Hepatocyte (in vitro differentiated cells): ENCODE measurements around the gene RASIP1. TPM values are rescaled to one million over a fixed set of nuclear protein-coding genes. Genes with fewer than 3 reads are reported as not detected.
A peak's percentile ranks its signal among the peaks of the same experiment; 100 is the strongest.

Source experiments
- DNase-seq: peaks from one replicate; pipeline ENCODE4 v3.0.0-alpha.2; 2016; ENCODE audit warnings: low spot score
- H2AFZ ChIP-seq: fragments of 200-600 bp; sonication (generic); 2 replicates; pipeline ENCODE4 v1.6.0; 2016; ENCODE audit warnings: antibody characterized with exemption, mild to moderate bottlenecking
- H3K27ac ChIP-seq: fragments of 200-600 bp; sonication (generic); 2 replicates; pipeline ENCODE4 v1.5.1; 2016; ENCODE audit warnings: mild to moderate bottlenecking
- H3K27me3 ChIP-seq: fragments of 200-600 bp; sonication (generic); 2 replicates; pipeline ENCODE4 v1.6.1; 2016
- H3K36me3 ChIP-seq: fragments of 200-600 bp; sonication (generic); replicated peaks from 2 replicates; pipeline ENCODE4 v1.5.1; 2016; ENCODE audit warnings: low read depth; ENCODE audit not compliant: insufficient read depth
- H3K4me1 ChIP-seq: fragments of 200-600 bp; sonication (generic); 2 replicates; pipeline ENCODE4 v1.5.1; 2016; ENCODE audit warnings: mild to moderate bottlenecking, moderate library complexity; ENCODE audit not compliant: insufficient read depth
- H3K4me2 ChIP-seq: fragments of 200-600 bp; sonication (generic); 2 replicates; pipeline ENCODE4 v1.6.0; 2016
- H3K4me3 ChIP-seq: fragments of 200-600 bp; sonication (generic); 2 replicates; pipeline ENCODE4 v1.5.1; 2016; ENCODE audit warnings: mild to moderate bottlenecking
- H3K79me2 ChIP-seq: fragments of 200-600 bp; sonication (generic); 2 replicates; pipeline ENCODE4 v1.6.0; 2017; ENCODE audit warnings: mild to moderate bottlenecking
- H3K9me2 ChIP-seq: fragments of 200-600 bp; sonication (generic); replicated peaks from 2 replicates; pipeline ENCODE4 v1.6.0; 2017; ENCODE audit warnings: mild to moderate bottlenecking; ENCODE audit not compliant: insufficient read depth
- H3K9me3 ChIP-seq: fragments of 200-600 bp; sonication (generic); 2 replicates; pipeline ENCODE4 v1.5.1; 2016; ENCODE audit warnings: low read depth, mild to moderate bottlenecking
- H4K20me1 ChIP-seq: fragments of 200-600 bp; sonication (generic); 2 replicates; pipeline ENCODE4 v1.6.0; 2016; ENCODE audit warnings: mild to moderate bottlenecking; ENCODE audit not compliant: insufficient read depth, poor library complexity, severe bottlenecking
- EZH2 ChIP-seq: fragments of 200-600 bp; sonication (generic); IDR thresholded peaks from 2 replicates; pipeline ENCODE4 v1.6.1; 2016; ENCODE audit warnings: antibody characterized with exemption, mild to moderate bottlenecking, borderline replicate concordance
- EZH2phosphoT487 ChIP-seq: fragments of 200-600 bp; sonication (generic); IDR thresholded peaks from one replicate; pipeline ENCODE4 v1.6.1; 2018; ENCODE audit warnings: antibody characterized with exemption, mild to moderate bottlenecking, low read depth, moderate library complexity; ENCODE audit not compliant: unreplicated experiment, severe bottlenecking
- WGBS: methylation state at CpG from one replicate; pipeline ENCODE4 v1.1.6; 2016; ENCODE audit warnings: low lambda C conversion rate; ENCODE audit errors: missing lambda C conversion rate; 5-methylcytosine and 5-hydroxymethylcytosine counted together
- polyA plus RNA-seq: library from polyadenylated mRNA; unstranded; fragments of >200 nt; fragmentation: Nextera tagmentation; extraction: Ambion mirVana; gene quantifications from 2 replicates; pipeline ENCODE4 v1.2.1, GENCODE V29; 2016
- total RNA-seq: library from RNA; depleted of rRNA; stranded (reverse); fragments of >200 nt; gene quantifications from 2 replicates; pipeline ENCODE4 v1.2.3, GENCODE V29; 2014
- TF ChIP-seq, protein P1 (sequence below): fragments of 200-600 bp; sonication (generic); IDR thresholded peaks from 2 replicates; pipeline ENCODE4 v1.5.1; 2016; ENCODE audit warnings: antibody characterized with exemption, mild to moderate bottlenecking; ENCODE audit not compliant: poor library complexity

RASIP1 gene
- total and polyA plus RNA-seq, 2 experiments from 2014 or later, result 1.1 to 1.9 TPM

DNA sequence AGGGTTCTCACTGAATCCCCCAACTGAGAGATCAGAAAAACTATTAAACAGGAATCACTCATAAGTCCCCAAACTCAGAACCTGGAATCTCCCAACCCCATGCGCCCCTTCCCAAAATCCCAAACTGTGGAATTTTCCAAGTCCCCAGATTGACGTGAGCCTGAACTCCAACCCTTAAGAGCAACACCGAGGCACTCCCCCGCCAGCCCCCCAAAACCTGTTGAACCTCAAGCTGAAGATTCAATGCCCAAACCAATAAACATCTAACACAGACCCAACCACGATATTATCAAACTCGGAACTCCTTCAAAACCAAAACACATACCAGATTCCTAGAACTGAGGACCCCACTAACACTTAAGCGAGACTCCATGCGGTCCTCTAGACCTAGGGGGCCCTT is 5.7 kb upstream of the RASIP1 start:
- TF ChIP-seq, protein P1, sequence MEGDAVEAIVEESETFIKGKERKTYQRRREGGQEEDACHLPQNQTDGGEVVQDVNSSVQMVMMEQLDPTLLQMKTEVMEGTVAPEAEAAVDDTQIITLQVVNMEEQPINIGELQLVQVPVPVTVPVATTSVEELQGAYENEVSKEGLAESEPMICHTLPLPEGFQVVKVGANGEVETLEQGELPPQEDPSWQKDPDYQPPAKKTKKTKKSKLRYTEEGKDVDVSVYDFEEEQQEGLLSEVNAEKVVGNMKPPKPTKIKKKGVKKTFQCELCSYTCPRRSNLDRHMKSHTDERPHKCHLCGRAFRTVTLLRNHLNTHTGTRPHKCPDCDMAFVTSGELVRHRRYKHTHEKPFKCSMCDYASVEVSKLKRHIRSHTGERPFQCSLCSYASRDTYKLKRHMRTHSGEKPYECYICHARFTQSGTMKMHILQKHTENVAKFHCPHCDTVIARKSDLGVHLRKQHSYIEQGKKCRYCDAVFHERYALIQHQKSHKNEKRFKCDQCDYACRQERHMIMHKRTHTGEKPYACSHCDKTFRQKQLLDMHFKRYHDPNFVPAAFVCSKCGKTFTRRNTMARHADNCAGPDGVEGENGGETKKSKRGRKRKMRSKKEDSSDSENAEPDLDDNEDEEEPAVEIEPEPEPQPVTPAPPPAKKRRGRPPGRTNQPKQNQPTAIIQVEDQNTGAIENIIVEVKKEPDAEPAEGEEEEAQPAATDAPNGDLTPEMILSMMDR, result no peak
- TF ChIP-seq EZH2 (no peak), EZH2phosphoT487 (no peak)
- H3K27ac ChIP-seq, result no peak overlapping the region
- H3K79me2 ChIP-seq, result no peaks in the 10 kb centered on the region
- no peaks in the 10 kb centered on the region for H3K4me1 ChIP-seq
- no peaks in the 10 kb centered on the region for H4K20me1 ChIP-seq
- 98% methylated on average over 8 of the region's 8 CpGs for WGBS
- H3K4me3 ChIP-seq, result no peak overlapping the region
- H3K4me2 ChIP-seq, result peak overlapping the region; percentile 65
- no peaks in the 10 kb centered on the region for H3K36me3 ChIP-seq
- DNase-seq, result no peak
- no peak overlapping the region for H2AFZ ChIP-seq
- no peaks in the 10 kb centered on the region for H3K9me2 ChIP-seq
- H3K9me3 ChIP-seq, result no peaks in the 10 kb centered on the region
- no peaks in the 10 kb centered on the region for H3K27me3 ChIP-seq

DNA sequence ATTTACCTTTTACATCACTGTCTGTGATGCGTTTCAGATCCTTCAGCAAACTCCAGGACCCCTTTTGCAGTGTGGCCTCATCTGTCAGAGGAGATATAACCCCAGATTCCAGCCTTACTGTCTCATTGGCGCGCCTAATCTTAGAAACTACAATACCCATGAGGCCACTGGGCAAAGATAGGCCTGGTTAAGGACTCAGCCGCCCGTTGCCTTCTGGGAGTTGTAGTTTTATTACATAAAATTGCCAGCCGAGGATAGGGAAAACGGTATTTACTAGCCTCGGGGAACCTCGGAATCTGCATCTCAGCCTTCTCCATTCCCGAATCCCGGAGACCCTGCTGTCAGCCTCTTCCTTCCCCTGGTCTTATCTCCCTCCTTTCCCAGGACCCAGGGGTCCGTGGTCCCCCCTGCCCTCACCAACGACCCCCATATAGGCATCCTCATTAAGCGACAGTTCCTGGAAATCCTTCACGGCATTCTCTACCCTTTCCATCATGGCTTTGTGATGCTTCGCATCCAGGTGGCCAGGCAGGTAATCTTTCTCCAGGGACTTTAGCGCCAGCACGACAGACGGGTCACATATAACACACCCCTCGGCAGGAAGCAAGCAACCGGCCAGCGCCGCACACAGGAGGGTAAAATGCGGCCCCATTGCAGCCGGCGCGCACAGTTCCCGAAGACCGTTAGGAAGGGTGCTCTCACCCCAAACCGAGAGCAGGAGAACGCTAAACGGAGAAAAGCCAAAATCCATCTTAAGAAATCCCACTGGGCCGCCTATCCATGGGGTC is 5.0 kb upstream of the RASIP1 start:
- no peak overlapping the region for H3K4me2 ChIP-seq
- DNase-seq, result peak; percentile 68

DNA sequence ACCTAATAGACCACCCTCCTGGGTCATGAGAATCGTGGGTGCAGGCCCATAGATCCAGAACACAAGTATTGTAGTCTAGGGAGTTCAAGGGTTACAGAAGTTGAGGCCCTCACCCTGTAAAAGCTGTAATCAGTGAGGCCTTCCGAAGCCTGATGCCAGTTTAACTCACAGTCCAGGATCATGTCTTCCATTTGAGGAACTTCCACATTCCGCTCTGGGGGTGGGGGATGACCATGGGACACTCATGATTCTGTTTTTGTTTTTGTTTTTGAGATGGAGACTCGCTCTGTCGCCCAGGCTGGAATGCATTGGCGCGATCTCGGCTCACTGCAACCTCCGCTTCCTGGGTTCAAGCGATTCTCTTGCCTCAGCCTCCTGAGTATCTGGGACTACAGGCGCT is 1.7 kb upstream of the RASIP1 start:
- Histone ChIP-seq H3K4me1 (peaks cover 9% of the 10 kb centered on the region), H3K27ac (no peak overlapping the region), H4K20me1 (no peaks in the 10 kb centered on the region), H3K9me2 (no peaks in the 10 kb centered on the region), H3K4me3 (no peak overlapping the region), H3K36me3 (no peaks in the 10 kb centered on the region), H3K4me2 (no peak overlapping the region), H2AFZ (no peak overlapping the region), H3K9me3 (no peaks in the 10 kb centered on the region), H3K79me2 (no peaks in the 10 kb centered on the region), H3K27me3 (peaks cover 10% of the 10 kb centered on the region)
- WGBS, result 94% methylated on average over 11 of the region's 11 CpGs
- TF ChIP-seq EZH2phosphoT487 (no peak), EZH2 (no peak)
- TF ChIP-seq, protein P1, result no peak
- no peak for DNase-seq

More for the DNA sequence above, 5.0 kb upstream of the RASIP1 start:
- H3K9me2 ChIP-seq, result no peaks in the 10 kb centered on the region
- no peaks in the 10 kb centered on the region for H3K79me2 ChIP-seq
- TF ChIP-seq EZH2phosphoT487, result no peak
- no peak for TF ChIP-seq EZH2
- TF ChIP-seq, protein P1, result no peak
- H3K27me3 ChIP-seq, result peaks cover under 1% of the 10 kb centered on the region
- no peaks in the 10 kb centered on the region for H3K9me3 ChIP-seq
- no peaks in the 10 kb centered on the region for H3K36me3 ChIP-seq
- H4K20me1 ChIP-seq, result no peaks in the 10 kb centered on the region
- H3K27ac ChIP-seq, result no peak overlapping the region
- H2AFZ ChIP-seq, result no peak overlapping the region
- no peak overlapping the region for H3K4me3 ChIP-seq
- H3K4me1 ChIP-seq, result no peaks in the 10 kb centered on the region
- WGBS, result 74% methylated on average over 33 of the region's 33 CpGs
